Aorta (tissue), 5 donors: Measurements from ENCODE around the gene RUNX3. TPM values are rescaled to one million over a fixed set of nuclear protein-coding genes. Genes with fewer than 3 reads are reported as not detected.

Experiments
- ATAC-seq: fragments of 200-7000 bp; cut with Tn5 transposase; one replicate; pipeline ENCODE4 v1.9.1; 2022; ENCODE audit warnings: moderate library complexity; ENCODE audit not compliant: low FRiP score
- DNase-seq, 2 donors: peaks; one replicate each; pipeline ENCODE4 v3.0.0-alpha.2; 2020
- H3K27ac ChIP-seq, 2 donors: one replicate each; pipeline ENCODE4 v1.5.1; 2013; ENCODE audit warnings: low read length in 2 of 2, mild to moderate bottlenecking in 2 of 2, moderate library complexity in 2 of 2, control low read depth in 1 of 2, inconsistent platforms in 1 of 2, low read depth in 1 of 2
- H3K27me3 ChIP-seq, 2 donors: one replicate each; pipeline ENCODE4 v1.6.1; 2013; ENCODE audit warnings: control low read depth in 1 of 2, low read length in 1 of 2, mild to moderate bottlenecking in 1 of 2, moderate library complexity in 1 of 2; ENCODE audit not compliant: insufficient read depth in 2 of 2, control insufficient read depth in 1 of 2
- H3K36me3 ChIP-seq, 2 donors: one replicate each; pipeline ENCODE4 v1.6.1; 2013; ENCODE audit warnings: control low read depth in 1 of 2, low read length in 1 of 2, mild to moderate bottlenecking in 1 of 2; ENCODE audit not compliant: insufficient read depth in 2 of 2, control insufficient read depth in 1 of 2
- H3K4me1 ChIP-seq, 2 donors: one replicate each; pipeline ENCODE4 v1.6.1; 2013; ENCODE audit warnings: low read length in 2 of 2, control low read depth in 1 of 2, mild to moderate bottlenecking in 1 of 2, moderate library complexity in 1 of 2; ENCODE audit not compliant: insufficient read depth in 2 of 2, control insufficient read depth in 1 of 2
- H3K4me3 ChIP-seq, 2 donors: one replicate each; pipeline ENCODE4 v1.5.1; 2013; ENCODE audit warnings: low read length in 2 of 2, control low read depth in 1 of 2, mild to moderate bottlenecking in 1 of 2
- H3K9me3 ChIP-seq: one replicate; pipeline ENCODE4 v1.6.1; 2013; ENCODE audit warnings: mild to moderate bottlenecking, low read length; ENCODE audit not compliant: control insufficient read depth
- WGBS, 2 donors: extraction: QIAGEN DNeasy Blood & Tissue Kit; methylation state at CpG; one replicate each; pipeline ENCODE4 v1.1.7; 2013; 5-methylcytosine and 5-hydroxymethylcytosine counted together
- intact Hi-C, 2 donors: fragments of 100-400 bp; cut with DNase I; formaldehyde crosslinking; loops; one replicate each; pipeline versions ENCODE4 v1.14.2 to v1.15.0; 2022
- polyA plus RNA-seq, 2 donors: library from polyadenylated mRNA; stranded (reverse); fragments of 200-250 nt; gene quantifications; one replicate each; pipeline ENCODE4 v1.2.3, GENCODE V29; 2013
- total RNA-seq, 2 donors: library from RNA; stranded (reverse); fragmentation: NEBNext Ultra II Directional; extraction: Animal tissue kit (Norgen Biotek cat#: 25700); gene quantifications; one replicate each; pipeline ENCODE4 v1.2.1, GENCODE V29; 2021
- donor health status: healthy with polysubstance abuse.
- donor health status: Bipolar disorder and iron deficiency.
- donor health status: DM: no; HTN: no; CAD: no.
- donor health status: DM: no; HTN: no; CAD: no.
- donor health status: DM: yes; HTN: yes; CAD: no.

RUNX3 gene
- total and polyA plus RNA-seq, 4 donors: 1.1 to 4.4 (median 2.1) TPM

GRCh38 chr1:24928689-24929397, 1.2 kb downstream of the RUNX3 start:
- H3K4me3 ChIP-seq: no peak overlapping the region

GRCh38 chr1:24927988-24928688, 1.9 kb downstream of the RUNX3 start:
- DNase-seq (no peak), ATAC-seq (no peak)
- H3K4me1 ChIP-seq: no peaks in the 10 kb centered on the region
- intact Hi-C loops: no loop called here
- H3K9me3 ChIP-seq: no peaks in the 10 kb centered on the region
- no peak overlapping the region for H3K4me3 ChIP-seq
- no peak overlapping the region for H3K27ac ChIP-seq
- no peaks in the 10 kb centered on the region for H3K36me3 ChIP-seq
- WGBS, 2 donors: 69 to 84% methylated on average over 15 of the region's 15 CpGs
- no peaks in the 10 kb centered on the region for H3K27me3 ChIP-seq

More at GRCh38 chr1:24928689-24929397, 1.2 kb downstream of the RUNX3 start:
- peak; percentile 64 to 74 for DNase-seq
- 24 to 38% methylated on average over 48 of the region's 48 CpGs for WGBS, 2 donors
- intact Hi-C loops: no loop called here
- Histone ChIP-seq H3K27me3 (no peaks in the 10 kb centered on the region), H3K27ac (no peak overlapping the region), H3K36me3 (no peaks in the 10 kb centered on the region), H3K4me1 (no peaks in the 10 kb centered on the region), H3K9me3 (no peaks in the 10 kb centered on the region)
- ATAC-seq: no peak

GRCh38 chr1:24927473-24927872, 2.6 kb downstream of the RUNX3 start:
- no peak overlapping the region for H3K27ac ChIP-seq
- H3K9me3 ChIP-seq: no peaks in the 10 kb centered on the region
- DNase-seq (no peak), ATAC-seq (no peak)
- intact Hi-C loops: no loop called here
- no peak overlapping the region for H3K4me3 ChIP-seq
- 87 to 94% methylated on average over 17 of the region's 17 CpGs for WGBS, 2 donors
- no peaks in the 10 kb centered on the region for H3K36me3 ChIP-seq
- no peaks in the 10 kb centered on the region for H3K27me3 ChIP-seq
- H3K4me1 ChIP-seq: no peaks in the 10 kb centered on the region

- no peaks in the 10 kb centered on the region for H3K4me1 ChIP-seq
Measured at GRCh38 chr1:24926563-24927249, 3.4 kb downstream of the RUNX3 start.

GRCh38 chr1:24925963-24926362, 4.1 kb downstream of the RUNX3 start:
- H3K9me3 ChIP-seq: no peaks in the 10 kb centered on the region
- no peak for ATAC-seq
- H3K4me1 ChIP-seq: no peaks in the 10 kb centered on the region
- DNase-seq: no peak
- WGBS, 2 donors: 76 to 82% methylated on average over 10 of the region's 10 CpGs
- H3K4me3 ChIP-seq: no peak overlapping the region
- intact Hi-C loops: no loop called here
- H3K36me3 ChIP-seq: no peaks in the 10 kb centered on the region
- H3K27ac ChIP-seq: no peak overlapping the region
- H3K27me3 ChIP-seq: no peaks in the 10 kb centered on the region

More at GRCh38 chr1:24926563-24927249, 3.4 kb downstream of the RUNX3 start:
- no peak for DNase-seq
- Histone ChIP-seq H3K27me3 (no peaks in the 10 kb centered on the region), H3K27ac (no peak overlapping the region), H3K36me3 (no peaks in the 10 kb centered on the region), H3K9me3 (no peaks in the 10 kb centered on the region), H3K4me3 (no peak overlapping the region)
- 77 to 81% methylated on average over 15 of the region's 15 CpGs for WGBS, 2 donors
- intact Hi-C loops: no loop called here
- no peak for ATAC-seq

- no peaks in the 10 kb centered on the region for H3K27me3 ChIP-seq
- 89 to 91% methylated on average over 10 of the region's 10 CpGs for WGBS, 2 donors
Measured at GRCh38 chr1:24925082-24925779, 4.8 kb downstream of the RUNX3 start.

GRCh38 chr1:24923485-24924113, 6.5 kb downstream of the RUNX3 start:
- H3K27me3 ChIP-seq: no peaks in the 10 kb centered on the region
- intact Hi-C loops: no loop called here

More at GRCh38 chr1:24925082-24925779, 4.8 kb downstream of the RUNX3 start:
- DNase-seq: no peak
- H3K4me3 ChIP-seq: no peak overlapping the region
- H3K4me1 ChIP-seq: no peaks in the 10 kb centered on the region
- no peaks in the 10 kb centered on the region for H3K9me3 ChIP-seq
- intact Hi-C loops: no loop called here
- no peak overlapping the region for H3K27ac ChIP-seq
- no peak for ATAC-seq
- no peaks in the 10 kb centered on the region for H3K36me3 ChIP-seq

More at GRCh38 chr1:24923485-24924113, 6.5 kb downstream of the RUNX3 start:
- Histone ChIP-seq H3K4me3 (no peak overlapping the region), H3K36me3 (no peaks in the 10 kb centered on the region), H3K27ac (no peak overlapping the region), H3K9me3 (no peaks in the 10 kb centered on the region), H3K4me1 (no peaks in the 10 kb centered on the region)
- ATAC-seq (no peak), DNase-seq (no peak)
- WGBS, 2 donors: 77 to 82% methylated on average over 15 of the region's 15 CpGs
